Stomach (tissue), 9 donors: ENCODE data around the gene TRAF1. TPM values are rescaled to one million over a fixed set of nuclear protein-coding genes. Genes with fewer than 3 reads are reported as not detected.

Experiments
- DNase-seq, 2 donors: peaks; one replicate each; pipeline versions ENCODE4 v3.0.0 to v3.0.0-alpha.2; 2013 to 2019
- H3K27ac ChIP-seq, 5 donors: fragments of 200-600 bp in 4 of 5; sonication (generic) in 4 of 5; one replicate each; pipeline ENCODE4 v1.5.1; 2013 to 2019; ENCODE audit warnings: mild to moderate bottlenecking in 1 of 5, moderate library complexity in 1 of 5
- H3K27me3 ChIP-seq, 3 donors: fragments of 200-600 bp; sonication (generic); one replicate each; pipeline ENCODE4 v1.5.1; 2017 to 2019; ENCODE audit warnings: mixed run types in 1 of 3
- H3K36me3 ChIP-seq, 4 donors: fragments of 200-600 bp; sonication (generic); 1 replicate in 3 of 4; 2 replicates in 1 of 4; pipeline ENCODE4 v1.5.1; 2016 to 2019
- H3K4me1 ChIP-seq, 4 donors: fragments of 200-600 bp; sonication (generic); one replicate each; pipeline ENCODE4 v1.5.1; 2016 to 2019
- H3K4me3 ChIP-seq, 4 donors: fragments of 200-600 bp; sonication (generic) in 3 of 4; one replicate each; pipeline ENCODE4 v1.5.1; 2016 to 2019; ENCODE audit warnings: mild to moderate bottlenecking in 1 of 4
- H3K9me3 ChIP-seq, 4 donors: fragments of 200-600 bp; sonication (generic); one replicate each; pipeline ENCODE4 v1.5.1; 2016 to 2019
- CTCF ChIP-seq, 7 experiments: fragments of 450-650 bp in 4 of 7; fragments of 200-600 bp in 3 of 7; sonication (generic) in 3 of 7; IDR thresholded peaks; one replicate each; pipeline ENCODE4 v1.5.1; 2016 to 2019; ENCODE audit warnings: antibody characterized with exemption in 7 of 7, control low read depth in 2 of 7, mild to moderate bottlenecking in 1 of 7
- EP300 ChIP-seq: sonication (generic); formaldehyde crosslinking; IDR thresholded peaks from one replicate; pipeline ENCODE4 v1.6.1; 2017; ENCODE audit warnings: antibody characterized with exemption
- POLR2A ChIP-seq, 4 donors: fragments of 450-650 bp; IDR thresholded peaks; one replicate each; pipeline ENCODE4 v1.6.1; 2016; ENCODE audit warnings: antibody characterized with exemption in 4 of 4, control low read depth in 2 of 4, mild to moderate bottlenecking in 1 of 4, moderate library complexity in 1 of 4
- POLR2AphosphoS5 ChIP-seq, 3 donors: sonication (generic); formaldehyde crosslinking; IDR thresholded peaks; one replicate each; pipeline ENCODE4 v1.6.1; 2016; ENCODE audit warnings: antibody characterized with exemption in 3 of 3
- WGBS, 5 donors: extraction: QIAGEN DNeasy Blood & Tissue Kit in 3 of 5; methylation state at CpG; one replicate each; pipeline versions ENCODE4 v1.1.5 to v1.1.7; 2013 to 2018; 5-methylcytosine and 5-hydroxymethylcytosine counted together
- intact Hi-C: fragments of 100-400 bp; cut with DNase I; formaldehyde crosslinking; loops from one replicate; pipeline ENCODE4 v1.15.1; 2023; ENCODE audit warnings: low total_unique reads
- polyA plus RNA-seq, 3 donors: library from polyadenylated mRNA; stranded (reverse); fragments of 200-250 nt; gene quantifications; one replicate each; pipeline ENCODE4 v1.2.3, GENCODE V29; 2013
- total RNA-seq, 5 donors: library from RNA; depleted of rRNA; stranded (reverse); fragments of >200 nt; gene quantifications; one replicate each; pipeline versions ENCODE4 v1.1.0 to v1.2.3, GENCODE V29; 2014 to 2016
- donor health status: healthy with polysubstance abuse.
- donor health status: Bipolar disorder and iron deficiency.
- donor health status: healthy.

The TRAF1 gene
- total and polyA plus RNA-seq, 8 donors = 0.58 to 10.3 (median 3.2) TPM

GRCh38 chr9:120948824-120949223 lies 22.2 kb upstream of the TRAF1 start:
- Histone ChIP-seq H3K36me3 (peaks cover 0 to 19% (median 13%) of the 10 kb centered on the region in 4 donors), H3K9me3 (no peaks in the 10 kb centered on the region), H3K4me1 (no peaks in the 10 kb centered on the region), H3K27ac (no peak overlapping the region), H3K27me3 (no peaks in the 10 kb centered on the region), H3K4me3 (no peak overlapping the region)
- TF ChIP-seq POLR2A (IDR thresholded peaks at IDR 0.05) (no peak), POLR2AphosphoS5 (IDR thresholded peaks at IDR 0.05) (no peak), EP300 (no peak), CTCF (IDR thresholded peaks at IDR 0.05) (no peak)
- no peak for DNase-seq
- intact Hi-C loops = no loop called here
- WGBS, 5 donors = 95 to 100% (median 97%) methylated on average over 1 of the region's 1 CpG

- H3K27ac ChIP-seq = no peak overlapping the region
- no peaks in the 10 kb centered on the region for H3K9me3 ChIP-seq
- no peak for DNase-seq
- WGBS, 5 donors = 56 to 85% (median 66%) methylated on average over 2 of the region's 2 CpGs
- H3K4me1 ChIP-seq = peaks cover 0 to 14% (median 8%) of the 10 kb centered on the region in 4 donors
- no peaks in the 10 kb centered on the region for H3K27me3 ChIP-seq
- no peak overlapping the region for H3K4me3 ChIP-seq
- no peak for TF ChIP-seq CTCF (IDR thresholded peaks at IDR 0.05)
- no peak for TF ChIP-seq EP300
- no peak for TF ChIP-seq POLR2A (IDR thresholded peaks at IDR 0.05)
- no peak for TF ChIP-seq POLR2AphosphoS5 (IDR thresholded peaks at IDR 0.05)
- H3K36me3 ChIP-seq = peaks cover 0 to 5% (median 0%) of the 10 kb centered on the region in 4 donors
- intact Hi-C loops = no loop called here
Observed at GRCh38 chr9:120947222-120947621, 20.6 kb upstream of the TRAF1 start.

- Histone ChIP-seq H3K36me3 (no peaks in the 10 kb centered on the region), H3K4me1 (peaks cover 0 to 24% (median 12%) of the 10 kb centered on the region in 4 donors), H3K27me3 (no peaks in the 10 kb centered on the region), H3K27ac (no peak overlapping the region), H3K9me3 (no peaks in the 10 kb centered on the region), H3K4me3 (no peak overlapping the region)
- no peak for DNase-seq
- WGBS, 5 donors = 72 to 88% (median 73%) methylated on average over 3 of the region's 3 CpGs
- no peak for TF ChIP-seq POLR2A (IDR thresholded peaks at IDR 0.05)
- no peak for TF ChIP-seq CTCF (IDR thresholded peaks at IDR 0.05)
- TF ChIP-seq POLR2AphosphoS5 (IDR thresholded peaks at IDR 0.05) = no peak
- TF ChIP-seq EP300 = no peak
- intact Hi-C loops = no loop called here
Observed at GRCh38 chr9:120946259-120946658, 19.7 kb upstream of the TRAF1 start.

- 82 to 100% (median 88%) methylated on average over 3 of the region's 3 CpGs for WGBS, 5 donors
- Histone ChIP-seq H3K9me3 (no peaks in the 10 kb centered on the region), H3K27ac (no peak overlapping the region), H3K27me3 (no peaks in the 10 kb centered on the region), H3K4me1 (peaks cover 0 to 29% (median 15%) of the 10 kb centered on the region in 4 donors), H3K36me3 (no peaks in the 10 kb centered on the region), H3K4me3 (no peak overlapping the region)
- TF ChIP-seq CTCF (IDR thresholded peaks at IDR 0.05) (no peak), EP300 (no peak), POLR2AphosphoS5 (IDR thresholded peaks at IDR 0.05) (no peak), POLR2A (IDR thresholded peaks at IDR 0.05) (no peak)
- DNase-seq = no peak
- intact Hi-C loops = no loop called here
Observed at GRCh38 chr9:120944948-120945347, 18.4 kb upstream of the TRAF1 start.
